ENCODE data around the gene RDH12.

DNA sequence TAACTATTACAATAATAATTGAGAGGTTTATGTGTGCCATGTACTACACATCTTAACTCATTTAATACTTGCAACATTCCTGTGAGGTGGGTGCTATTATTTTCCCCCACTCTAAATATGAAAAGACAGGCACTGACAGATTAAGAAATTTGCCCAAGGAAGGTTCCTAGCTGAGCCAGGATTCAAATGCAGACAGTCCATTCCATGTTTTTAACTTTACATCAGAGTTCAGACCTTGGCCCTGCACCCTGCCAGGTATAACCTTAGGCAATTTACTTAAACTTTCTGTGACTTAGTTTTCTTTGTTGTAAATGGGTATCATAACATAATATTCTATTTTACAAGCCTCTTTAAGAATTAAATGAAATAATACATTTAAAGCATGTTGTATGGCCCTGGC lies 26.6 kb downstream of the RDH12 start:
- TF ChIP-seq EZH2 (IDR thresholded peaks at IDR 0.05; ENCODE audit: insufficient read depth, poor library complexity, severe bottlenecking) (no peak), EZH2phosphoT487 (IDR thresholded peaks at IDR 0.05; ENCODE audit: insufficient read depth, low read depth) (no peak)
